Measurements from ENCODE around the gene BMERB1.
"Not testable (repeated sequence)": the region's sequence is repeated elsewhere in the genome, so short reads cannot be mapped to it uniquely, and the experiment has no call there.

BMERB1 gene

DNA sequence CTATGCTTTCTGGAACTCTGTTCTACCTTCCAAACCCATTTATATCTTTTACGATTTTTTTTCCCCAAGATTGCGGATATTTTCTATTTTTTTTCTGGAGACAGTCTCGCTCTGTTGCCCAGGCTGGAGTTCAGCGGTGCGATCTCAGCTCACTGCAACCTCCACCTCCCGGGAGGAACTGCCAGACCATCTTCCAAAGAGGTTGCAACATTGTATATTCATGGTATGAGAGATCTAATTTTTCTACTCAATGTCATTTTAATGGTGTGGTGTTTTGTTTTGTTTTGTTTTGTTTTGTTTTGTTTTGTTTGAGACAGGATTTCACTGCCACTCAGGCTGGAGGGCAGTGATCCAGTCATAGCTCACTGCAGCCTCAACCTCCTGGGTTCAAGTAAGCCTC, 8.5 kb upstream of the BMERB1 start:
- DNase-seq (ENCODE audit: low read depth): no peak

DNA sequence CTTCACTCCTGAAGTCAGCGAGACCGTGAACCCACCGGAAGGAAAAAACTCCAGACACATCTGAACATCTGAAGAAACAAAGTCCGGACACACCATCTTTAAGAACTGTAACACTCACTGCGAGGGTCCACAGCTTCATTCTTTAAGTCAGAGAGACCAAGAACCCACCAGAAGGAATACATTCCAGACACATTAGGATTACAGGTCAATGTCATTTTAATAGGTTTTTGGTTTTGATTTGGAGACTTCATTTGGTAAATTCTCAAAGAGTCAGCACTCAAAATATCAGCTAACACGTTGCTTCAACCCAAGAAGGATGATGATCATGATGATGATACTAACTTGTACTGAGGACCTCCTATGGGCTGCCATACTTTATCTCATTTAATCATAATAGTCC, 7.6 kb upstream of the BMERB1 start:
- no peak for DNase-seq (ENCODE audit: low read depth)

DNA sequence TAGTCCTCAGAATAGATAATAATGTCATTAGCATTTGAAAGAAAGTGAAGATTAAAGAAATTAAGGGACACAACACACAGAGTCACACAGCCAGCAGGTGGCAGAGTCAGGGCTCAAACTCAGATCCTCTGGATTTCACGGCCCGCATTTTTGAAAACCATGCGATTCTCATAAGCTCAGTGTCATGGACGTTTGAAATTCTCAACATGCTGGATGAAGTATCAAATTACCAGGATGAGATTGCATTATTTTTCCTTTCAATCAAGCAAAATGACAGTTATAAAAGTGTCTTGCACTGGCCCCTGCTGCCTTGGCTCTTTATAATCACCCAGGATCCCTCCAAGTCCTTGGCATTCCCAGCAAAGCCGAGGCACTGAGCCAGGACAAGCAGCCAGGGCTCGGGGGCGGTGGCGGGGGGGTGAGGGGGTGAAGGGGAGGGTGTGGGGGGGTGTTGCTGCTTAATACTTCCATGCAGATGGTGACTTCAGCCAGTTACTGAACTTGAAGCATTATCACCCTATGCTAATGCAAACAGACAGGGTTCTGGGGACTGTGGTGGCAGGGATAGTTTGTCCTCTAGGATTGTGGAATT, 6.6 kb upstream of the BMERB1 start:
- DNase-seq (ENCODE audit: low read depth): peak; percentile 14

DNA sequence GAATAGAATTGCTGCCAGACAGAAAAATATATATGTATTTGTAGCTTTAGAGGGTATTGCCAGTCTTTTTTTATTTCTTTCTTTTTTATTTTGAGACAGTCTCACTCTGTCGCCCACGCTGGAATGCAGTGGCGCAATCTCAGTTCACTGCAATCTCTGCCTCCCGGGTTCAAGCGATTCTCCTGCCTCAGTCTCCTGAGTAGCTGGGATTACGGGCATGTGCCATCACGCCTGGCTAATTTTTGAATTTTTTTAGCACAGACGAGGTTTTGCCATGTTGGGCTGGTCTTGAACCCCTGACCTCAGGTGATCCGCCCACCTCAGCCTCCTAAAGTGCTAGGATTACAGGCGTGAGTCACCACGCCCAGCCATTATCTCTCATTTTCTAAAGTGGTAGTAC, 3.5 kb upstream of the BMERB1 start:
- not testable (repeated sequence) for DNase-seq (ENCODE audit: low read depth)

DNA sequence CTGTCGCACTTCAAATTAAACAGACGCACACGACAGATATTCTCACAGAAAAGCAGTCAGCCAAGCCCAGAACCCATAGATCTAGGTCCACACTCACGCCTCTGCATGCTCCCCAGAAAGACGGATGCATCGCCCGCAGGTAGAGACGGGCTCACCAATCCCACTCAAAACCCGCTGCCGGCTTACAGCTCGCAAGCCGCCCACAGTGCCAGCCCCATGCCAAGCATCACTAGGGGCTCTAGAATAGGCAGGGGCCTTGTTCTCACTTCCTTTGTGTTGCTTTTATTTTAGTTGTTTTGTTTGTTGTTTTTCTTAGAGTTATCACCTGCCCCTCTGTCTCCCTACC, 336 bp upstream of the BMERB1 start:
- DNase-seq (ENCODE audit: low read depth): no peak

DNA sequence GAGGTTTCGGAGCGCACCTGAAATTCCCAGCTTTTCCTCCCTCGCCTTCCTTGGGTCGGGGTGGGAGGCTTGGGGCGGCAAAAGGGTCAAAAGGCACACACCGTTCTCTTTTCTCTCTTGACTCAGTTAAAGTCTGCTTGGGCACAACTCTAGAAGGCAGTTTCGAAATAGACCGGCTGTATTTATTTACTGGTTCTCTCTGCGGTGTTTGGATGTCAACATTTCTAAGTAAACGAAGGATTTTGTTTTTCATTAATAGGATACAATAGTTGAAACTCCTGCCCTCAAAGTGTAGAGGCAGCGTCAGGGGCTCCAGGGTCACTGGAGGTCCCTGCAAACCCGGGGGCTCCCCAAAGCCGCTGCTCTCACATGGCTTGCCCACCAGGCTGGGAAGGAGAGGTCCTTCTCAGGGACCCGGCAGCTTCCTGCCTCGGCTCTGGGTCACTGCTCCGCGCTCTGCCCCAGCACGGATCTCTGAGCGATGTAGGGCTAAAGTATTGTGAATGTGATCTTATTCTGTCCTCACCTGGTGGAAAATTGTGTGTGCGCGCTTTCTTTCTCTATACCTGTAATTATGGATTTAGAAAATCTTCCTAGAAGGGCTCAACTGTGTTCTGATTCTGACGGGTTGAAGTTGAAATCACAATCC, 952 bp downstream of the BMERB1 start:
- DNase-seq (ENCODE audit: low read depth): no peak

DNA sequence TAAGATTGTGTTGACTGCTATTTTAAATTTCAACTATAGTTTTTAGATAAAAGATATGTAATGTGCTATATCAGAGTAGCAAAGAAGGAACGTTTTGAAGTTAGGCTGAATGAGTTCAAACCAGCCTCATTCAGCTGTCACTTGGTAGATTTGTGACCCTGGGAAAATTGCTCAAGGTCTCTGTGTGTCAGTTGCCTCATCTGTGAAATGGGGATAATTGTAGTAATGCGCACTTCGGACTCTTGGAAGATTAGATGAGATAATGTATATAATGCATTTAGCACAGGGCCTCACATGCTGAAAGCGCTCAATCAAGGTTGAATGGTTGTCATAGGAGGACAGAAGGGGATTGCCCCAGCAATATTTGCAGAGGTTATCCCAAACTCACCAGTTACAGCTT, 4.7 kb downstream of the BMERB1 start:
- no peak for DNase-seq (ENCODE audit: low read depth)

DNA sequence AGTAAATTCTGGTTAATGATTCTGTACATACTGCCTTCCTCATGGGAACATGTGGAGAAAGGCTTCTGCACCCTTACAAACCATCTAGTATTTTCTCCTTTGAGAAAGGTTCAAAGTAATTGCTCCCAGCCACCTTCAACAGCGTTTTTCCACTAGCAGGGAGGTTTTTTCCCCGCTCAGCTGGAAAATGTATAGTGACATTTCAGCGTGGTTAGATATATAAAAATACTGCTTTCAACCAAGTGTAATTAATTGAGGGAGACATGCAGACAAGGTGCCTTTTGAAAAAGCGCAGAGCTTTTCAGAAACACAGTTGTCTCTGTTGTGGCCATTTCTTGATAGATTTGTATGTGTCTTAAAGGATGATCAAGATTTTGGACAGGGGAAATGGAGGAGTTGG, 5.1 kb downstream of the BMERB1 start:
- no peak for DNase-seq (ENCODE audit: low read depth)

DNA sequence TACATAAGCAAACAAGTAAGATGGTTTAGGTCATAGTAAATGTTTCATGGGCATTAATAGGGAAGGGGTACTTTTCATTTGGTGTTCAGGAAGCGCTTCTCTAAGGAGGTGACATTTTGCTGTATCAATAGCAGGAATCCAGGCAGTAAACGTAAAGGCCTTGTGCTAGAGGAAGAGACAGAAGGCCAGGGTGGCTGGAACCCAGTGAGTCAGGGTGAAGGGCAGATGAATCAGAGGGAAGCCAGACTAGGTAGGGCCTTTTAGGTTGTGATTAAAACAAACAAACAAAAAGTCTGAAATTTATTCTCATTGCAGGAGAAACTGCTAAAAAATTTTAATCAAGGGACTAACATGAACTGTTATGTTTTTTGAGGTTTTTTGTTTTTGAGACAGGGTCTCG, 6.5 kb downstream of the BMERB1 start:
- DNase-seq (ENCODE audit: low read depth): no peak

DNA sequence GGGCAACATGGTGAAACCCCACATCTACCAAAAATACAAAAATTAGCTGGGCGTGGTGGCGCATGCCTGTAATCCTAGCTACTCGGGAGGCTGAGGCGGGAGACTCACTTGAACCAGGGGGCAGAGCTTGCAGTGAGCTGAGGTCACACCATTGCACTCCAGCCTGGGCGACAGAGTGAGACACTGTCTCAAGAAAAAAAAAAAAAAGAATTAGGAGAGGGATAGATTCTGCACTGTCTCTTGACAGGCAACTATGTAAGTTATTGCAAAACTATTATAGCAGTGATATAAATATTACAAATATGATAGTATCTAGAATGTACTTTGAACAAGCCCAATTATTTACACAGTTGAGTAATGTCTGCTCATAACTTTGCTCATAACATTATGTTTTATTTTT, 7.8 kb downstream of the BMERB1 start:
- not testable (repeated sequence) for DNase-seq (ENCODE audit: low read depth)

DNA sequence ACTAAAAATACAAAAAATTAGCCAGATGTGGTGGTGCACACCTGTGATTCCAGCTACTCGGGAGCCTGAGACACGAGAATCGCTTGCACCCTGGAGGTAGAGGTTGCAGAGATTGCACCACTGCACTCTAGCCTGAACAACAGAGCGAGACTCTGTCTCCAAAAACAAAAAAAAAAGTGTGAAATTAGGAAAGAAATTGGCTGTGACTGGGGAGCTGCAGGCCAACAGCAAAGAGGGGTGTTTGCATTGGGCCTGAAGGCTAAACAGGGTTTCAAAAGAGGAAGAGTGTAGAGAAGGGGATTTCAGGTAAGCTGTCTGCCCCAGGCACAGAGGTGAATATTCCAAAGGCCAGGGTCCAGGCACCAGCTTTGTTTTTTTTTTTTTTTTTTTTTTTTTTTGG, 9.4 kb downstream of the BMERB1 start:
- DNase-seq (ENCODE audit: low read depth): no peak

DNA sequence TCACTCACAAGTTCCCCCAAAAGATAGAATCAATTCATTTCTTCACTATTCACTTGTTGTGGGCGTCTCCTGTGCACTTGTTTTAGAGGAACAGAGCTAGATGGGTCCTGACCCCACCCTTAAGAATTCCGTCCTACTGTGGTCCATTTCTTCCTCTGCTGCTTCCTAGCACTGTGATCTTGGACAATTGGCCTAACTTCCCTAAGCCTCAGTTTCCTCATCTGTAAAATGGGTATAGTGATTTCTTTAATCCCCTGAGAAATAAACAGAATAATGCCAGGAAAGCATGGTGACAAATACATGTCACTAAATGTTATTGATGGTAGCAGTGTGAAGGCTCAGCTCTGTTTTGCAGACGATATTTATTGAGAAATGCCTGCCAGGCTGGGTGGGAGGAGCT, 9.9 kb downstream of the BMERB1 start:
- DNase-seq (ENCODE audit: low read depth): no peak

DNA sequence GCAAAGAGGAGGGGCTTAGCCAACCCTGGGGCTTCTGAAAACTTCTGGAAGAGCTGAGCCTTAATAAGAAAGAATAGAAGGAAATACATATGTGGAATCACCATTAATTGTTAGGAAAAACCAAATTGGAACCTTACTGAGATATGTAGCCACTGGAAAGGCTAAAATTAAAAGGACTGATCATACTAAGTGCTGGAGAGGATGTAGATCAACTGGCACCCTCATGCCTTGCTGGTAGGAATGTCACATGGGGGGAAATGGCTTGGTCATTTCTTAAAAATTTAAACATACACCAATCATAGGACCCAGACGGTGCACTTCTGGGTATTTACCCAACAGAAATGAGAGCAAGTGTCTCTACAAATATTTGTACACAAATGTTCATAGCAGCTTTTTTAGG, 11.1 kb downstream of the BMERB1 start:
- DNase-seq (ENCODE audit: low read depth): no peak

DNA sequence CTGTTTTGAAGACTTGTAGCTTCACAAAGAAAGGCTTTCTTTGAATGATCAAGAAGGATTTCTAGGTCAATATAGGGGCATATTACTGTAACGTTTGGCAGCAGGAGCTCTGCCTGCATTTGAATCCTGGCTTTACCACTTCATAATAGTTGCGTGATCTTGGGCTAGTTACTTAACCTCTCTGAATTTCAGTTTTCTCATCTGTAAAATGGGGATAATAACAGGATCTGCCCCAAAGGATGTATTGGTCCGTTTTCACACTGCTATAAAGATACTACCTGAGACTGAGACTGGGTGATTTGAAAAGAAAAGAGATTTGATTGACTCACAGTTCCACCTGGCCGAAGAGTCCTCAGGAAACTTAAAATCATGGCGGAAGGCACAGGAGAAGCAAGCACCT, 12.5 kb downstream of the BMERB1 start:
- DNase-seq (ENCODE audit: low read depth): no peak

DNA sequence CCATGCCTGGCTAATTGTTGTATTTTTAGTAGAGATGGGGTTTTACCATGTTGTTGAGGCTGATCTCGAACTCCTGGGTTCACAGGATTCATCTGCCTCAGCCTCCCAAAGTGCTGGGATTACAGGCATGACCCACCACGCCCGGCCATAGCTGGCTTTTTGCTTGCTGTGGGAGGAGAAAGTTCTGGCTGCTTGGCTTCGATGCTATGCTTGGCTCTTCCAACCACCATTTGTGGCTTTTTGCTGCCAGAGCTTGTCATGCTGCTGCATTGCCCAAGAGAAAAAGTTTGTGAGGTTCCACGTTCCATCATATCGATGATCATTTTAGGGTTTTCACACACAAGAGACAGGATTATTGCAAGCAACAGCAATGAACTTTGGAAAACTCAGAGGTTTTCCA, 16.2 kb downstream of the BMERB1 start:
- no peak for DNase-seq (ENCODE audit: low read depth)

DNA sequence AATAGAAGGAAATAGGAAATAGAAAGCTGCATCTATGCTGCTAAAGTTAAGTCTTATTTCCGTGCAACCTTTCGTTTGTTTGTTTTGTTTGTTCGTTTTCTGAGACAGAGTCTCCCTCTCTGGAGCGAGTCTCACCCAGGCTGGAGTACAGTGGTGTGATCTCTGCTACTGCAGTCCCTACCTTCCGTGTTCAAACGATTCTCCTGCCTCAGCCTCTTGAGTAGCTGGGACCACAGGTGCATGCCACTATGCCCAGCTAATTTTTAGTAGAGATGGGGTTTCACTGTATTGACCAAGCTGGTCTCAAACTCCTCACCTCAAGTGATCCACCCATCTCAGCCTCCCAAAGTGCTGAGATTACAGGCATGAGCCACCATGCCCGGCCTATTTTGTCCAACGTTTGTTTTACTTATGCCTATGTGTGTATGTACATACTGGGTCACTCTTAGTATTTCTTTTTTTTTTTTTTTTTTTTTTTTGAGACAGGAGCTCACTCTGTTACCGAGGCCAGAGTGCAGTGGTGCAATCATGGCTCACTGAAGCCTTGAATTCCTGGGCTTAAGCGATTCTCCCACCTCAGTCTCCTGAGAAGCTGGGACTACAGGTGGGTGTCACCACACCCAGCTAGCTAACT, 16.8 kb downstream of the BMERB1 start:
- DNase-seq (ENCODE audit: low read depth): no peak

DNA sequence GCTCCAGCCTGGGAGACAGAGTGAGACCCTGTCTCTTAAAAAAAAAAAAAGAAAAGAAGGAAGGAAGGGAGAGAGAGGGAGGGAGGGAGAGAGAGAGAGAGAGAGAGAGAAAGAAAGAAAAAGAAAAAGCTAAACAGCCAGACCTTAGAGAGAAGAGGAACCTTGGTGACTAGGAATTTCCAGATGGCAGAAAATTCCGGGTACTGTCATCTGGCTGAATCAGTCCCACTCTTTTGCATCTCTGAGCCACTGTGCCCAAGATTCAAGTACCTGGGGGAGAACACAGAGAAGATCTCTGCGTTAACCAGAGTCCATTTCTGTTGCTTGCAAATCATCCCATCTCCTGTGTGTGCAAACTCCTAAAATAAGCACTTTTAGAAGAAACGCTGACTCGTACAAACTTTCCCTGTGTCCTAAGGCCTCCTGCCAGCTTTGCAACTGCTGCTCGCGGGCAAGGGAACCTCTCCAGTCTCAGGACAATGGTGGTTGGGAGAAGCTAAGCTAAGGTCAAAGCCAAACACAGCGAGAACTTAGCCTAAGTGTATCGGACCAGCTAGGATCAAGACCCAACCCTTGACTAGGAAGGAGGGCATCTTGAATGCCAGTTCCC, 18.0 kb downstream of the BMERB1 start:
- no peak for DNase-seq (ENCODE audit: low read depth)

DNA sequence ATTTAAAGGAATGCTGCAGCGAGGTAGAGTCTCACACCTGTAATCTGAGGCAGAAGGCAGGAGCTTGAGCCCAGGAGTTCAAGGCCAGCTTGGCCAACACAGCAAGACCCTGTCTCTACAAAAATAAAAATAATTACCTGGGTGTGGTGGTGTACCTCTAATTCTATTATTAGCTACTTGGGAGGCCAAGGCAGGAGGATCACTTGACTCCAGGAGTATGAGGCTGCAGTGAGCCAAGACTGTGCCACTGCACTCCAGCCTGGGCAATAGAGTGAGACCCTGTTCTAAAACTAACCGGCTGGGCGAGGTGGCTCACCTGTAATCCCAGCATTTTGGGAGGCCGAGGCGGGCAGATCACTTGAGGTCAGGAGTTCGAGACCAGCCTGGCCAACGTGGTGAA, 18.9 kb downstream of the BMERB1 start:
- DNase-seq (ENCODE audit: low read depth): not testable (repeated sequence)

DNA sequence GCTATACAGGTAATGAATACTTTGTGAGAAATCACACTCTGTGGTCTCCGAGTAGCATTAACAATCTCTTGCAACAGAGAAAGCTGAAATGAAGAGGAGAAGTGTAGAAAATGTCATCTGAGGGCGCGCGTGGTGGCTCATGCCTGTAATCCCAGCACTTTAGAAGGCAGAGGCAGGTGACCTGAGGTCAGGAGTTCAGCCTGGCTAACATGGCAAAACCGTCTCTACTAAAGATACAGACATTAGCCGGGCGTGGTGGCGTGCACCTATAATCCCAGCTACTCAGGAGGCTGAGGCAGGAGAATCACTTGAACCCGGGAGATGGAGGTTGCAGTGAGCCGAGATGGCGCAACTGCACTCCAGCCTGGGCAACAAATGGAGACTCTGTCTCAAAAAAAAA, 20.5 kb downstream of the BMERB1 start:
- DNase-seq (ENCODE audit: low read depth): not testable (repeated sequence)

DNA sequence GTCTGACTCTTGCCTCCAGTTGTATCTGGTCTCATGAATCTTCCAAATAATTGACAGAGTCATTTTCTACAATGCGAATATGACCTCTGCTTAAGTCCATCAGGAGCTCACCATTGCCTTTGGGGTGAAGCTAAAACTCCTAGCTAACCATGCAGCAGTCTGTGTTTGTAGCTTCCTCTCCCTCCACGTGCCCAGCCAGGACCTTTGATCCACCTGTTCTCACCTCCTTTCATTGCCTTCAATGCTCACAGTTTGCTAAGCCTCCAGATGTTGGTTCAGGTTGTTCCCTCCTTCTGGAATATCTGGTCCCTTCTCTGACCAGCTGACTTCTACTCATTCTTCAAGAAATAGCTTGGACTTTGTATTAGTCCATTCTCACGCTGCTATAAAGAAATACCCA, 23.0 kb downstream of the BMERB1 start:
- DNase-seq (ENCODE audit: low read depth): no peak

DNA sequence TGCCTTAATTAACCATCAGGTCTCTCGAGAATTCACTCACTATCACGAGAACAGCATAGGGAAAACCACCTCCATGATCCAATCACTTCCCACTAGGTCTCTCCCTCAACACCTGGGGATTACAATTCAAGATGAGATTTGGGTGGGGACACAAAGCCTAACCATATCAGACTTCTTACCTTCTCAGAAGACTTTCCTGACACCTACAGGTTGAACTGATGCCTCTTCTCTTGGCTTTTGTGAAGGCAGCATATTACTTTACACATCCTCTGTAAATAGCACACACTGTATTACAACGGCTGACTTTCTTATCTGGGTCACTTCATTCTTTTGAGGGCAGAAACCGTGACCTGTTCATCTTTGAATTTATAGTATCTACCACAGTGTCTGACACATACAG, 23.6 kb downstream of the BMERB1 start:
- no peak for DNase-seq (ENCODE audit: low read depth)

DNA sequence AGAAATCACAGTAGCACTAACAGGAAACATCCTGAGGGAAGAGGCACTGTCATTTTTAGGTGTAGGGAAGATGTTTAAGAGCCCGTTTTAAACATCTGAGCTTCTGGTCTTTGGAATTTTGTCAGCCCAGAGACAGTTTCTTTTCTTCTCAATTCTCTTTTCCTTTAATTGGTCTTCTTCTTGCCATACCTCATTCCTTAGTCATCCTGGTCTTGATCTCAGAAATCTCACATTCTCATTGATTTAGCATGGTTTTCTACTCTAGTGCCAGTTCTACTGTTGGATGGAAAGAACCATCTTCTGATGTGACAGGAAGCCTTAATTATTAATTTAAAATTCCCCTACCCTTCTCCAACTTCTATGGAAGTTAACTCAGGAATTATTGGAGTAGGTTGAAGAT, 25.4 kb downstream of the BMERB1 start:
- no peak for DNase-seq (ENCODE audit: low read depth)

DNA sequence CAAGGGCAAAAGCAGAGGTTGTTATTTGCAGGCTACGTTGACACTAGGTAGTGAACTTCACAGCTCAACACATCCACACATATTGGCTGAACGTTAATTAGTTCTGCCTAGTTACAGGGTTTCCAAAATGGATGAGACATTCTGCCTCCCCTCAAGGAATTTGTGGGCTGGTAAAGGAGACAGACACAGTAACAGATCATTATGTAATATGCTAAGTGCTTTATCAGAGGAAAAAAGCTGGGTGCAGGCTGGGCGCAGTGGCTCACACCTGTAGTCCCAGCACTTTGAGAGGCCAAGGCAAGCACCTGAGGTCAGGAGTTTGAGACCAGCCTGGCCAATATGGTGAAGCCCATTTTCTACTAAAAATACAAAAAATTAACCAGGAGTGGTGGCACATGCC, 26.2 kb downstream of the BMERB1 start:
- DNase-seq (ENCODE audit: low read depth): no peak

DNA sequence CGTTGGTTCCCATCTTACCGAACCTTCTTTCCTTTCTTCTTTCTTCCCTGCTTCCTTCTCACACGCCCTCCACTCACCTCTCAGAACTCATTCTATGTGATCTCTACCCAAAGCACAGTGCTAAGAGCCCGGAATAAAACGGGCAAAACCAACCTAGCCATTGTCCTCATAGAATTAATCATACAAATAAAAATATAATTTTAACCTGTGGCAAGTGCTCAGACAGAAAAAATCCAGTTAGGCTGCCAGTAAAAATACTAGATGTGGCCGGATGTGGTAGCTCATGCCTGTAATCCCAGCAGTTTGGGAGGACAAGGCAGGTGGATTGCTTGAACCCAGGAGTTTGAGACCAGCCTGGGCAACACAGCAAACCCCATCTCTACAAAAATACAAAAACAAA, 27.0 kb downstream of the BMERB1 start:
- DNase-seq (ENCODE audit: low read depth): no peak

Data from activated T-helper 1 cell treated with Interleukin-2 at 50 U/mL for 16 hours (primary cell).